Tibial nerve (tissue), 4 donors: ENCODE results near the gene LRTM1.

Experiments
- EP300 ChIP-seq, 2 donors: sonication (generic); formaldehyde crosslinking; IDR thresholded peaks; one replicate each; pipeline ENCODE4 v1.6.1; 2017; ENCODE audit warnings: antibody characterized with exemption in 2 of 2, mild to moderate bottlenecking in 1 of 2
- TF ChIP-seq, protein P1 (sequence below), 5 experiments: fragments of 200-600 bp in 3 of 5; fragments of 450-650 bp in 2 of 5; sonication (generic) in 3 of 5; IDR thresholded peaks; one replicate each; pipeline ENCODE4 v1.5.1; 2016 to 2019; ENCODE audit warnings: antibody characterized with exemption in 5 of 5, mild to moderate bottlenecking in 3 of 5, moderate library complexity in 2 of 5

DNA sequence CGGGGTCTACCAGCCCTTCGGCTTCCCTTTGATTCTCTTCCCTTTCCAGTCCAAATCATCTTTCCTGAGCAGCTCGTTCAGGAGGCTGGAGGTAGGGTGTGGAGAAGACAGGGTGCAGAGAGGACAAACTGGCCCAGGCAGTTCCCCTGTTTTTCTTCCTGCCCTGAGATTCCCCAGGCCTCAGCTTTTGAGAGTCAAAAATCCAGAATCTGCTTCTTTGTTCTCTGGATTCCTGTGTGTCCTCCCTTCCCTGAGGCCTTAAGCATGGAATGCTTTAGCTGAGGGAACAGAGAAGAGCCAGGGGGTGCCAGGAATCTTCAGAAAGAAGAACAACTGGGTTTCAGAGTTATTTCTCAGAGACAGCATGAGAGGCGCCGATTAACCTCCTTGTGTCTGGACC is 26.7 kb upstream of the LRTM1 start:
- TF ChIP-seq, protein P1, sequence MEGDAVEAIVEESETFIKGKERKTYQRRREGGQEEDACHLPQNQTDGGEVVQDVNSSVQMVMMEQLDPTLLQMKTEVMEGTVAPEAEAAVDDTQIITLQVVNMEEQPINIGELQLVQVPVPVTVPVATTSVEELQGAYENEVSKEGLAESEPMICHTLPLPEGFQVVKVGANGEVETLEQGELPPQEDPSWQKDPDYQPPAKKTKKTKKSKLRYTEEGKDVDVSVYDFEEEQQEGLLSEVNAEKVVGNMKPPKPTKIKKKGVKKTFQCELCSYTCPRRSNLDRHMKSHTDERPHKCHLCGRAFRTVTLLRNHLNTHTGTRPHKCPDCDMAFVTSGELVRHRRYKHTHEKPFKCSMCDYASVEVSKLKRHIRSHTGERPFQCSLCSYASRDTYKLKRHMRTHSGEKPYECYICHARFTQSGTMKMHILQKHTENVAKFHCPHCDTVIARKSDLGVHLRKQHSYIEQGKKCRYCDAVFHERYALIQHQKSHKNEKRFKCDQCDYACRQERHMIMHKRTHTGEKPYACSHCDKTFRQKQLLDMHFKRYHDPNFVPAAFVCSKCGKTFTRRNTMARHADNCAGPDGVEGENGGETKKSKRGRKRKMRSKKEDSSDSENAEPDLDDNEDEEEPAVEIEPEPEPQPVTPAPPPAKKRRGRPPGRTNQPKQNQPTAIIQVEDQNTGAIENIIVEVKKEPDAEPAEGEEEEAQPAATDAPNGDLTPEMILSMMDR (IDR thresholded peaks at IDR 0.05): no peak
- TF ChIP-seq EP300 (IDR thresholded peaks at IDR 0.05): no peak
